ENCODE data around the gene ADAMTS2.

DNA sequence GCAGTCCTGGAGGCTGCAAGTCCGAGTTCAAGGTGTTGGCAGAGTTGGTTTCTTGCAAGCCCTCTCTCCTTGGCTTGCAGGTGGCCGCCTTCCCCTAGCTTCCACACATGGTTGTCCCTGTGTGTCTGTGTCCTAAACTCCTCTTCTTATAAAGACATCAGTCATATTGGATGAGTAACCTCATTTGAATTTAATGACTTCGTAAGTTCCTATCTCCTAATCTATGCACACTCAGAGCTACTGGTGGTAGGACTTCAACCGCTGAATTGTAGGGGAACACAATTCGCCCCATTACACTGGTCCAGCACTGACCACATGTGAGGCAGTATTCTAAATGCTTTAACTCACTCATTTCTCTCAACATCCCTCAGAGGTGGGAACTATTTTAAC is 25.9 kb upstream of the ADAMTS2 start:
- TF ChIP-seq, protein P1, sequence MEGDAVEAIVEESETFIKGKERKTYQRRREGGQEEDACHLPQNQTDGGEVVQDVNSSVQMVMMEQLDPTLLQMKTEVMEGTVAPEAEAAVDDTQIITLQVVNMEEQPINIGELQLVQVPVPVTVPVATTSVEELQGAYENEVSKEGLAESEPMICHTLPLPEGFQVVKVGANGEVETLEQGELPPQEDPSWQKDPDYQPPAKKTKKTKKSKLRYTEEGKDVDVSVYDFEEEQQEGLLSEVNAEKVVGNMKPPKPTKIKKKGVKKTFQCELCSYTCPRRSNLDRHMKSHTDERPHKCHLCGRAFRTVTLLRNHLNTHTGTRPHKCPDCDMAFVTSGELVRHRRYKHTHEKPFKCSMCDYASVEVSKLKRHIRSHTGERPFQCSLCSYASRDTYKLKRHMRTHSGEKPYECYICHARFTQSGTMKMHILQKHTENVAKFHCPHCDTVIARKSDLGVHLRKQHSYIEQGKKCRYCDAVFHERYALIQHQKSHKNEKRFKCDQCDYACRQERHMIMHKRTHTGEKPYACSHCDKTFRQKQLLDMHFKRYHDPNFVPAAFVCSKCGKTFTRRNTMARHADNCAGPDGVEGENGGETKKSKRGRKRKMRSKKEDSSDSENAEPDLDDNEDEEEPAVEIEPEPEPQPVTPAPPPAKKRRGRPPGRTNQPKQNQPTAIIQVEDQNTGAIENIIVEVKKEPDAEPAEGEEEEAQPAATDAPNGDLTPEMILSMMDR (IDR thresholded peaks at IDR 0.05), result no peak
- no peak for TF ChIP-seq POLR2AphosphoS5 (IDR thresholded peaks at IDR 0.05)
- TF ChIP-seq POLR2A (IDR thresholded peaks at IDR 0.05), result no peak
- TF ChIP-seq EP300 (IDR thresholded peaks at IDR 0.05), result no peak
